ENCODE data around the gene IL6.
"Not testable (repeated sequence)": the region's sequence is repeated elsewhere in the genome, so short reads cannot be mapped to it uniquely, and the experiment has no call there.

Gene IL6

GRCh38 chr7:22726907-22727713 lies at the start of gene IL6:
Gene IL6 (plus strand): TSS chr7:22727200. CDS start chr7:22727263, 63 bp downstream.
- no peak for DNase-seq (ENCODE audit: low read depth)

GRCh38 chr7:22677263-22677662 lies 49.7 kb upstream of the IL6 start:
- not testable (repeated sequence) for DNase-seq (ENCODE audit: low read depth)

- no peak for DNase-seq (ENCODE audit: low read depth)
Measured at GRCh38 chr7:22677680-22678079, 49.3 kb upstream of the IL6 start.

GRCh38 chr7:22680482-22680911 lies 46.5 kb upstream of the IL6 start:
- DNase-seq (ENCODE audit: low read depth): no peak

- no peak for DNase-seq (ENCODE audit: low read depth)
Measured at GRCh38 chr7:22681312-22681711, 45.7 kb upstream of the IL6 start.

GRCh38 chr7:22681852-22682657 lies 44.9 kb upstream of the IL6 start:
- no peak for DNase-seq (ENCODE audit: low read depth)

- DNase-seq (ENCODE audit: low read depth): no peak
Measured at GRCh38 chr7:22683379-22683778, 43.6 kb upstream of the IL6 start.

- DNase-seq (ENCODE audit: low read depth): no peak
Measured at GRCh38 chr7:22686620-22687019, 40.4 kb upstream of the IL6 start.

GRCh38 chr7:22688084-22688483 lies 38.9 kb upstream of the IL6 start:
- no peak for DNase-seq (ENCODE audit: low read depth)

GRCh38 chr7:22688934-22689333 lies 38.1 kb upstream of the IL6 start:
- DNase-seq (ENCODE audit: low read depth): not testable (repeated sequence)

- no peak for DNase-seq (ENCODE audit: low read depth)
Measured at GRCh38 chr7:22694597-22695207, 32.3 kb upstream of the IL6 start.

GRCh38 chr7:22695476-22696132 lies 31.4 kb upstream of the IL6 start:
- no peak for DNase-seq (ENCODE audit: low read depth)

GRCh38 chr7:22696541-22697228 lies 30.3 kb upstream of the IL6 start:
- no peak for DNase-seq (ENCODE audit: low read depth)

- no peak for DNase-seq (ENCODE audit: low read depth)
Measured at GRCh38 chr7:22697322-22697859, 29.6 kb upstream of the IL6 start.

GRCh38 chr7:22697876-22698606 lies 29.0 kb upstream of the IL6 start:
- no peak for DNase-seq (ENCODE audit: low read depth)

- no peak for DNase-seq (ENCODE audit: low read depth)
Measured at GRCh38 chr7:22698767-22699166, 28.2 kb upstream of the IL6 start.

GRCh38 chr7:22700559-22701002 lies 26.4 kb upstream of the IL6 start:
- DNase-seq (ENCODE audit: low read depth): no peak

GRCh38 chr7:22702516-22702915 lies 24.5 kb upstream of the IL6 start:
- no peak for DNase-seq (ENCODE audit: low read depth)

- not testable (repeated sequence) for DNase-seq (ENCODE audit: low read depth)
Measured at GRCh38 chr7:22703107-22703855, 23.7 kb upstream of the IL6 start.

Data from stimulated activated CD8-positive, alpha-beta memory T cell treated with anti-CD3 and anti-CD28 coated beads, Interleukin-7, amount 100 ng/mL, for 24 hours (primary cell).